Activated CD4-positive, alpha-beta memory T cell treated with anti-CD3 and anti-CD28 coated beads, Interleukin-2, amount 10 ng/mL, durations not matched to agents 7 days and 5 days (primary cell): Measurements from ENCODE around the gene B4GALT3. TPM values are rescaled to one million over a fixed set of nuclear protein-coding genes. Genes with fewer than 3 reads are reported as not detected.

Source experiments
- CTCF ChIA-PET: fragments of 350-600 bp; sonication (Branson Sonifier 250); formaldehyde crosslinking; loops from one replicate; lab custom pipeline; 2021; ENCODE audit warnings: antibody characterized with exemption, inconsistent platforms; lab: Charles Lee
- POLR2A ChIA-PET: fragments of 350-600 bp; sonication (Branson Sonifier 250); formaldehyde crosslinking; loops from one replicate; lab custom pipeline; 2021; ENCODE audit warnings: antibody characterized with exemption; lab: Charles Lee
- DNase-seq: peaks from one replicate; pipeline ENCODE4 v3.0.0-alpha.2; 2020
- H3K27ac Mint-ChIP-seq: one replicate; pipeline ENCODE4 v1.8.0; 2021; ENCODE audit warnings: mild to moderate bottlenecking, mixed read lengths
- H3K27me3 Mint-ChIP-seq: one replicate; pipeline ENCODE4 v1.8.0; 2021; ENCODE audit warnings: mixed read lengths
- H3K36me3 Mint-ChIP-seq: one replicate; pipeline ENCODE4 v1.8.0; 2021; ENCODE audit warnings: low read depth, mixed read lengths
- H3K4me1 Mint-ChIP-seq: one replicate; pipeline ENCODE4 v1.8.0; 2021; ENCODE audit warnings: mixed read lengths
- H3K4me3 Mint-ChIP-seq: one replicate; pipeline ENCODE4 v1.8.0; 2021; ENCODE audit warnings: mild to moderate bottlenecking, mixed read lengths
- H3K9me3 Mint-ChIP-seq: one replicate; pipeline ENCODE4 v1.8.0; 2021; ENCODE audit warnings: mixed read lengths
- total RNA-seq, 2 experiments: library from RNA; stranded (reverse); gene quantifications; one replicate each; pipeline ENCODE4 v1.2.3, GENCODE V29; 2021

The B4GALT3 gene
- total RNA-seq, 2 experiments from 2014 or later, result 55.0 to 56.7 TPM

DNA sequence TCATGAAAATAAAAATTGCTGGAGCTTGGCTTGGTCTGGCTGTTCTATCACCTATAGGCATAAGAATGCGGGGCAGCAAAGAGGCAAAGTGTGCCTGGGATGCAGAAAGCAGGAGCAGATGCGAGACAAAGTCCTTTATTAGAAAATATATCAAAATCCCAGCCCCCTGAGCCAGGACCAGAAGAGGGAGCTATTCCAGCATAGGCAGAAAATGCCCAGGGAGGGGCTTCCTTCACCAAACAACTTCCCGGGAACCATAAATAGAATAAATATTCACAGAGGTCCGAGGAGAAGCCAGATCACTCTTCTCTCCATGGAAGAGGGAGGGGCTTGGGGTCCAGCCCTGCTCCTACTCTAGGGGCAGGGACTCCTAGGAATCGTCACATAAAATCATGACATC lies 6.1 kb downstream of the B4GALT3 start:
- Mint-ChIP-seq H3K27me3 (no peaks in the 10 kb centered on the region), H3K9me3 (no peaks in the 10 kb centered on the region), H3K27ac (no peak overlapping the region), H3K4me1 (peaks cover 47% of the 10 kb centered on the region), H3K36me3 (peaks cover 60% of the 10 kb centered on the region), H3K4me3 (no peak overlapping the region)
- POLR2A ChIA-PET, result interaction anchor here (1.4 to 3.3 kb wide), 2 partner anchors 10 to 14 kb away, joined by 4 to 16 read pairs; no protein-coding TSS in a partner anchor
- DNase-seq, result no peak
- CTCF ChIA-PET, result interaction anchor here (0.9 to 1.5 kb wide), 3 partner anchors 20 to 211 kb away, joined by 4 read pairs; partner anchors contain the start of gene TOMM40L

DNA sequence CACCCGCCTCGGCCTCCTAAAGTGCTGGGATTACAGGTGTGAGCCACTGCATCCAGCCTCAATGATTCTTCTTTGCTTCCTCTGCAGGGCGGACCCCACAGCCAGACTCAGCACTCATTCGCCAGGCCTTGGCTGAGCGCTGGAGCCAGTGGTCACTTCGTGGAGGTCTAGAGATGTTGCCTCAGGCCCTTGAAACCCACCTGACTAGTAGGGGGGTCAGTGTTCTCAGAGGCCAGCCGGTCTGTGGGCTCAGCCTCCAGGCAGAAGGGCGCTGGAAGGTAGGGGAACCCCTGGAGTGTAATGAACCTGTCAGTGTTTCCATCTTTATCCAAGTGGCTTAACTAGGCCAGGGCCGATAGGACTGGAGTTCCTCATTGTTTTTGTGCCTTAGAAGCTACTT lies 8.4 kb downstream of the B4GALT3 start:
- H3K27me3 Mint-ChIP-seq, result no peaks in the 10 kb centered on the region

GRCh38 chr1:161166669-161167548 lies 10.4 kb downstream of the B4GALT3 start:
- Mint-ChIP-seq H3K27me3 (no peaks in the 10 kb centered on the region), H3K4me1 (peaks cover 43% of the 10 kb centered on the region), H3K27ac (peak overlapping the region; percentile 94), H3K36me3 (peaks cover 45% of the 10 kb centered on the region), H3K9me3 (no peaks in the 10 kb centered on the region), H3K4me3 (peak overlapping the region; percentile 88)
- POLR2A ChIA-PET, result interaction anchor here (0.6 to 5.0 kb wide), 14 partner anchors 9 to 222 kb away, joined by 3 to 69 read pairs (median 12); partner anchors contain the start of genes ARHGAP30, B4GALT3, NDUFS2 and NIT1
- CTCF ChIA-PET, result interaction anchor here (0.7 to 4.4 kb wide), 30 partner anchors 9 to 222 kb away, joined by 3 to 69 read pairs (median 8); partner anchors contain the start of genes APOA2, B4GALT3, DEDD and NDUFS2
- DNase-seq, result no peak

More for the DNA sequence above, 8.4 kb downstream of the B4GALT3 start:
- peaks cover 40% of the 10 kb centered on the region for H3K4me1 Mint-ChIP-seq
- H3K36me3 Mint-ChIP-seq, result peaks cover 48% of the 10 kb centered on the region
- no peak overlapping the region for H3K4me3 Mint-ChIP-seq
- DNase-seq, result no peak
- ChIA-PET POLR2A (interaction anchor here (4.5 to 5.0 kb wide), 3 partner anchors 7 to 34 kb away, joined by 52 to 69 read pairs (median 63); partner anchors contain the start of genes B4GALT3, NDUFS2 and UFC1), CTCF (interaction anchor here (1.4 kb wide), 1 partner anchor 57 kb away, joined by 6 read pairs; the partner anchor contains the start of gene TOMM40L)
- no peak overlapping the region for H3K27ac Mint-ChIP-seq
- H3K9me3 Mint-ChIP-seq, result no peaks in the 10 kb centered on the region

- H3K36me3 Mint-ChIP-seq, result peaks cover 43% of the 10 kb centered on the region
- H3K4me3 Mint-ChIP-seq, result peak within 1 kb of the TSS; percentile 88
- H3K27me3 Mint-ChIP-seq, result no peaks in the 10 kb centered on the region
- peaks cover 49% of the 10 kb centered on the region for H3K4me1 Mint-ChIP-seq
- DNase-seq, result peak; percentile 96
- POLR2A ChIA-PET, result interaction anchor here (0.7 to 5.0 kb wide), 22 partner anchors 9 to 225 kb away, joined by 3 to 69 read pairs (median 7); partner anchors contain the start of genes ARHGAP30, B4GALT3, DEDD and KLHDC9
- H3K27ac Mint-ChIP-seq, result peak within 1 kb of the TSS; percentile 94
- CTCF ChIA-PET, result interaction anchor here (0.6 to 4.4 kb wide), 41 partner anchors 9 to 373 kb away, joined by 3 to 69 read pairs (median 5); partner anchors contain the start of genes ADAMTS4, APOA2, B4GALT3 and DEDD
- H3K9me3 Mint-ChIP-seq, result no peaks in the 10 kb centered on the region
These were observed 11.3 kb downstream of the B4GALT3 start, which contains the start of gene PPOX for GRCh38 chr1:161165742-161166668. Gene PPOX, plus strand, starts transcription at chr1:161166426. Its CDS starts 422 bp downstream, at chr1:161166848.

- DNase-seq, result no peak
- peaks cover 59% of the 10 kb centered on the region for H3K4me1 Mint-ChIP-seq
- ChIA-PET CTCF (interaction anchor here (0.6 to 4.4 kb wide), 26 partner anchors 8 to 373 kb away, joined by 3 to 69 read pairs (median 8); partner anchors contain the start of genes APOA2, B4GALT3, DEDD and KLHDC9), POLR2A (interaction anchor here (0.7 to 5.0 kb wide), 19 partner anchors 8 to 226 kb away, joined by 3 to 69 read pairs (median 7); partner anchors contain the start of genes B4GALT3, DEDD, NDUFS2 and NIT1)
- H3K36me3 Mint-ChIP-seq, result peaks cover 40% of the 10 kb centered on the region
- no peaks in the 10 kb centered on the region for H3K27me3 Mint-ChIP-seq
- peak overlapping the region; percentile 94 for H3K27ac Mint-ChIP-seq
- no peaks in the 10 kb centered on the region for H3K9me3 Mint-ChIP-seq
- H3K4me3 Mint-ChIP-seq, result peak overlapping the region; percentile 88
These were observed 12.3 kb downstream of the B4GALT3 start for GRCh38 chr1:161164901-161165610.

- H3K4me3 Mint-ChIP-seq, result no peak overlapping the region
- H3K4me1 Mint-ChIP-seq, result peaks cover 67% of the 10 kb centered on the region
- no peaks in the 10 kb centered on the region for H3K27me3 Mint-ChIP-seq
- ChIA-PET CTCF (interaction anchor here (0.8 to 3.9 kb wide), 3 partner anchors 23 to 62 kb away, joined by 3 to 9 read pairs (median 3); partner anchors contain the start of gene TOMM40L), POLR2A (no interaction called here)
- H3K9me3 Mint-ChIP-seq, result no peaks in the 10 kb centered on the region
- DNase-seq, result no peak
- peaks cover 38% of the 10 kb centered on the region for H3K36me3 Mint-ChIP-seq
- peak overlapping the region; percentile 7 for H3K27ac Mint-ChIP-seq
These were observed 13.5 kb downstream of the B4GALT3 start for GRCh38 chr1:161163793-161164192.

GRCh38 chr1:161162806-161163205 lies 14.5 kb downstream of the B4GALT3 start:
- H3K36me3 Mint-ChIP-seq, result peaks cover 48% of the 10 kb centered on the region
- peaks cover 69% of the 10 kb centered on the region for H3K4me1 Mint-ChIP-seq
- no peak for DNase-seq
- H3K27ac Mint-ChIP-seq, result no peak overlapping the region
- no peaks in the 10 kb centered on the region for H3K9me3 Mint-ChIP-seq
- POLR2A ChIA-PET, result interaction anchor here (1.2 to 1.6 kb wide), 4 partner anchors 19 to 63 kb away, joined by 3 to 5 read pairs (median 4); partner anchors contain the start of genes DEDD and TOMM40L
- H3K4me3 Mint-ChIP-seq, result no peak overlapping the region
- no peaks in the 10 kb centered on the region for H3K27me3 Mint-ChIP-seq
- CTCF ChIA-PET, result interaction anchor here (1.0 kb wide), 1 partner anchor 39 kb away, joined by 3 read pairs; the partner anchor contains the start of gene NDUFS2

- H3K27me3 Mint-ChIP-seq, result no peaks in the 10 kb centered on the region
- H3K9me3 Mint-ChIP-seq, result no peaks in the 10 kb centered on the region
- POLR2A ChIA-PET, result interaction anchor here (1.2 to 1.6 kb wide), 6 partner anchors 15 to 116 kb away, joined by 3 to 5 read pairs (median 4); partner anchors contain the start of genes DEDD, TOMM40L and USF1
- peaks cover 66% of the 10 kb centered on the region for H3K4me1 Mint-ChIP-seq
- H3K4me3 Mint-ChIP-seq, result no peak overlapping the region
- no peak for DNase-seq
- peaks cover 55% of the 10 kb centered on the region for H3K36me3 Mint-ChIP-seq
- no peak overlapping the region for H3K27ac Mint-ChIP-seq
- CTCF ChIA-PET, result interaction anchor here (0.8 to 1.0 kb wide), 3 partner anchors 18 to 143 kb away, joined by 3 read pairs; partner anchors contain the start of gene NDUFS2
These were observed 15.3 kb downstream of the B4GALT3 start for GRCh38 chr1:161162052-161162451.

DNA sequence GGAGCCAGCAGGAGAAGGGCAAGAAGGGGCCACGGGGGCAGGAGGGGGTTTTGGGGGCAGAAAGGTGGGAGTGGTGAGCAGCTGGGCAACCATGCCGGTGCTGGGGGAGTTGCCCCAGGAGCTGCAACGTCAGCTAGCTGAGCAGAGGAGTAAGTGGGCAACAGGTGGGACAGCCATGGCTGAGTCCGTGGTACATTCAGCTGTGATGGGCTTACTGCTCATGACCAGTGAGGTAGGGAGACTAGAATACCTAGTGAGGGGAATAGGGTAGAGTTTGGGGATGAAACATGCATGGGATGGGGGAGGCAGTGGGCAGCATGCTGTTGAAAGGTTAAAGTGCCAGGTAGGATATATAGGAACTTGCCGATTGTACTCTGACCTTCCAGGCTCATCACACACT lies 15.7 kb downstream of the B4GALT3 start:
- Mint-ChIP-seq H3K27me3 (no peaks in the 10 kb centered on the region), H3K4me3 (no peak overlapping the region), H3K4me1 (peaks cover 67% of the 10 kb centered on the region), H3K36me3 (peaks cover 58% of the 10 kb centered on the region), H3K9me3 (no peaks in the 10 kb centered on the region), H3K27ac (no peak overlapping the region)
- DNase-seq, result no peak
- CTCF ChIA-PET, result interaction anchor here (0.8 to 1.0 kb wide), 2 partner anchors 19 to 144 kb away, joined by 3 read pairs; no protein-coding TSS in a partner anchor
- POLR2A ChIA-PET, result interaction anchor here (1.1 to 1.6 kb wide), 7 partner anchors 15 to 115 kb away, joined by 3 to 5 read pairs (median 4); partner anchors contain the start of genes DEDD, TOMM40L and USF1

- no peaks in the 10 kb centered on the region for H3K27me3 Mint-ChIP-seq
- H3K9me3 Mint-ChIP-seq, result no peaks in the 10 kb centered on the region
- peak overlapping the region; percentile 92 for H3K4me3 Mint-ChIP-seq
- ChIA-PET POLR2A (interaction anchor here (1.1 to 1.6 kb wide), 3 partner anchors 16 to 114 kb away, joined by 3 to 5 read pairs (median 4); partner anchors contain the start of gene USF1), CTCF (no interaction called here)
- peak overlapping the region; percentile 66 for H3K27ac Mint-ChIP-seq
- no peak for DNase-seq
- H3K4me1 Mint-ChIP-seq, result peaks cover 68% of the 10 kb centered on the region
- H3K36me3 Mint-ChIP-seq, result peaks cover 61% of the 10 kb centered on the region
These were observed 16.6 kb downstream of the B4GALT3 start for GRCh38 chr1:161160671-161161145.

DNA sequence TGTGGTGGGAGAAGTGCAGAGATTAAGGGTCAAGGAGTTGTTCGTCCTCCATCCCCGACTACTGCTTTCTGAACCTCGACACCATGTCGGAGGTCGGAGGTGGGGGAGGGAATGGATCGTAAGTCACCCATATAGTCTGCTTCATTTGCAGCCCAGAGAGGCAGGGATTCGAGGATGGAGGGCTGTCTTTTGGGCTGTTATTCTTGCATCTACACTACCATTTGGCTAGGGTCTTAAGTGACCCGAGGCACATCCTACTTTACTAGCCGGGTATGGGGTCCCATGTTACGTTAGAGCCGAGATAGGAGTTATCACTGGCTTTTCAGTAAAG lies 17.4 kb downstream of the B4GALT3 start:
- Mint-ChIP-seq H3K27ac (peak overlapping the region; percentile 66), H3K36me3 (peaks cover 65% of the 10 kb centered on the region), H3K4me3 (peak overlapping the region; percentile 92), H3K9me3 (no peaks in the 10 kb centered on the region), H3K27me3 (no peaks in the 10 kb centered on the region), H3K4me1 (peaks cover 69% of the 10 kb centered on the region)
- DNase-seq, result no peak
- ChIA-PET POLR2A (interaction anchor here (1.3 kb wide), 1 partner anchor 22 kb away, joined by 4 read pairs; no protein-coding TSS in a partner anchor), CTCF (no interaction called here)
